Measurements from ENCODE around the gene RWDD3. TPM values are rescaled to one million over a fixed set of nuclear protein-coding genes. Genes with fewer than 3 reads are reported as not detected.

Gene RWDD3
- total RNA-seq, 4 donors from 2014 or later, result 5.9 to 16.2 (median 10.8) TPM

GRCh38 chr1:95222629-95223028, 11.4 kb upstream of the RWDD3 start:
- no peak overlapping the region for H3K4me3 ChIP-seq (ENCODE audit: low read depth, poor library complexity, severe bottlenecking)
- TF ChIP-seq, protein P1, sequence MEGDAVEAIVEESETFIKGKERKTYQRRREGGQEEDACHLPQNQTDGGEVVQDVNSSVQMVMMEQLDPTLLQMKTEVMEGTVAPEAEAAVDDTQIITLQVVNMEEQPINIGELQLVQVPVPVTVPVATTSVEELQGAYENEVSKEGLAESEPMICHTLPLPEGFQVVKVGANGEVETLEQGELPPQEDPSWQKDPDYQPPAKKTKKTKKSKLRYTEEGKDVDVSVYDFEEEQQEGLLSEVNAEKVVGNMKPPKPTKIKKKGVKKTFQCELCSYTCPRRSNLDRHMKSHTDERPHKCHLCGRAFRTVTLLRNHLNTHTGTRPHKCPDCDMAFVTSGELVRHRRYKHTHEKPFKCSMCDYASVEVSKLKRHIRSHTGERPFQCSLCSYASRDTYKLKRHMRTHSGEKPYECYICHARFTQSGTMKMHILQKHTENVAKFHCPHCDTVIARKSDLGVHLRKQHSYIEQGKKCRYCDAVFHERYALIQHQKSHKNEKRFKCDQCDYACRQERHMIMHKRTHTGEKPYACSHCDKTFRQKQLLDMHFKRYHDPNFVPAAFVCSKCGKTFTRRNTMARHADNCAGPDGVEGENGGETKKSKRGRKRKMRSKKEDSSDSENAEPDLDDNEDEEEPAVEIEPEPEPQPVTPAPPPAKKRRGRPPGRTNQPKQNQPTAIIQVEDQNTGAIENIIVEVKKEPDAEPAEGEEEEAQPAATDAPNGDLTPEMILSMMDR (IDR thresholded peaks at IDR 0.05), result no peak
- DNase-seq (ENCODE audit: low spot score in 2 of 2), result no peak
- 86 to 90% methylated on average over 2 of the region's 2 CpGs for WGBS, 2 donors
- intact Hi-C loops (cut with DNase I; ENCODE audit: low total_unique reads), result no loop called here

- intact Hi-C loops (cut with DNase I; ENCODE audit: low total_unique reads), result no loop called here
- DNase-seq (ENCODE audit: low spot score in 2 of 2), result no peak
- no peak overlapping the region for H3K4me3 ChIP-seq (ENCODE audit: low read depth, poor library complexity, severe bottlenecking)
- no peak for TF ChIP-seq POLR2A (IDR thresholded peaks at IDR 0.05)
- TF ChIP-seq, protein P1 (IDR thresholded peaks at IDR 0.05), result no peak
These were observed 10.9 kb upstream of the RWDD3 start for GRCh38 chr1:95223110-95223509.

DNA sequence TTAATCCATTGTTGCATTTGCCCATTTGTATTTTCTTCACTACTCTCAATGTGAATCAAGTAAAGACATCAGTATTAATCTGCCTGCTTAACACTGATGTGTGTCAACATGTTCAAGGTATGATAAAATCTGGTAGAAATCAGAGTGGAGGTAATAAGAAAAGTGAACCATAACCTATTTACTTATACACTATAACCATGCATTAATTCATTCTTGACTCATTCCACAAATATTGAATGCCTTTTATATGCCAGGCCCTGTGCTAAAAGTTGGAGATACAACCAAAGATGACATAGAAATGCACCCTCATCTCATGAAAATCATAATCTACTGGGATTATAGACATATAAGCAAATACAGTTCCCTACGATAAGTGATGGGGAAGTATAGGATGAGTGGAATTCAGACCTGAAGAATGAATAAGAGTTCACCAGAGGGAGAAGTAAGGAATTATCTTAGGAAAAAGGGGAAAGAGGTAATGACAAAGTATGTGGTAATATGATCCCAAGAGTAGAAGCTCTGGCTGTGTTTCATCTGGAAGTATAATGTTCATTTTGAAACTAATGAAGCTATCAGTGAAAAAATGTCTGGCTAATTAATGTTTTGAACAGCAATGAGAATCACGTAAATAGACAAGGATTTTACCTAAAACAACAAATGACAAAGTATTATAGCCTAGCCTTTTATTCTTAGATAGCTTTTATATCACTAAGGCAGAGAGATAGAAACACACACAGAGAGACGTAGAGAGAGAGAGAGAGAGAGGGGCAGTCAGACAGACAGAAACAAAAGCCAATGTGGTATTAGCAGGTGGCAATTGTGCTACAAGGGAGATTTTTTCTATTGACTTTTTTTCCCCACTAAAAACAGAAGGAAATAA, 7.0 kb upstream of the RWDD3 start:
- DNase-seq (ENCODE audit: low spot score in 2 of 2), result no peak
- intact Hi-C loops (cut with DNase I; ENCODE audit: low total_unique reads), result no loop called here
- no peak overlapping the region for H3K4me3 ChIP-seq (ENCODE audit: low read depth, poor library complexity, severe bottlenecking)
- WGBS, 2 donors, result 58 to 69% methylated on average over 3 of the region's 3 CpGs
- TF ChIP-seq, protein P1 (IDR thresholded peaks at IDR 0.05), result no peak
- no peak for TF ChIP-seq POLR2A (IDR thresholded peaks at IDR 0.05)

GRCh38 chr1:95229037-95229436, 5.0 kb upstream of the RWDD3 start:
- no peak for DNase-seq (ENCODE audit: low spot score in 2 of 2)
- WGBS, 2 donors, result 68 to 72% methylated on average over 5 of the region's 5 CpGs
- H3K4me3 ChIP-seq (ENCODE audit: low read depth, poor library complexity, severe bottlenecking), result no peak overlapping the region
- intact Hi-C loops (cut with DNase I; ENCODE audit: low total_unique reads), result no loop called here
- TF ChIP-seq, protein P1 (IDR thresholded peaks at IDR 0.05), result no peak
- TF ChIP-seq POLR2A (IDR thresholded peaks at IDR 0.05), result no peak

DNA sequence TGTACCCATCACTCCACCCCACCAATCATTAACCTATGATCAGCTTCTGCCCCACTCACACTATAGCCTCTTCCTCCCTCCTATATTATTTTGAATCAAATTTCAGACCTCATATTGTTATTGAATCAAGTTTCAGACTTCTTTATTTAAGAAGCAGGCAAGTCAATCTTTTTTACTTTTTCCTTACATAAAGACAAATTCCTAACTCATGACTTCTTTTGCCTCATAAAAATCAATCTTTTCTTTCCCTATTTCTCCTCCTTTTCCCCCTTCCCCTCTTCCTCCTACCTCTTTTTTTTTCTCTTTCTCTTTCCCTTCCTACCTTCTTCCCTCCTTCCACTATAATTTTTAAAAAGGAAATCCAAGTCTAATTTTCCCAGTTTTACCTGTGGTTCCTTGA, 4.3 kb upstream of the RWDD3 start:
- TF ChIP-seq, protein P1 (IDR thresholded peaks at IDR 0.05), result no peak
- no peak for TF ChIP-seq POLR2A (IDR thresholded peaks at IDR 0.05)
- intact Hi-C loops (cut with DNase I; ENCODE audit: low total_unique reads), result loop anchor here (5.0 kb wide), 1 partner anchor 187 kb away; no protein-coding TSS in a partner anchor
- DNase-seq (ENCODE audit: low spot score in 2 of 2), result no peak
- no peak overlapping the region for H3K4me3 ChIP-seq (ENCODE audit: low read depth, poor library complexity, severe bottlenecking)
